OCI-LY1 (cell line): ENCODE data around the gene CD6.

ENCODE experiments used
- CTCF ChIP-seq: fragments of 200-600 bp; sonication (generic), shearing (Covaris generic); IDR thresholded peaks from 2 replicates; pipeline ENCODE4 v1.5.1; 2017; ENCODE audit warnings: mild to moderate bottlenecking, antibody characterized with exemption, low read length, moderate library complexity, mixed read lengths
- EZH2 ChIP-seq: fragments of 200-600 bp; sonication (generic), shearing (Covaris generic); IDR thresholded peaks from 2 replicates; pipeline ENCODE4 v1.8.0; 2017; ENCODE audit warnings: borderline replicate concordance, mixed run types, mild to moderate bottlenecking, antibody characterized with exemption, low read length, moderate library complexity, mixed read lengths

DNA sequence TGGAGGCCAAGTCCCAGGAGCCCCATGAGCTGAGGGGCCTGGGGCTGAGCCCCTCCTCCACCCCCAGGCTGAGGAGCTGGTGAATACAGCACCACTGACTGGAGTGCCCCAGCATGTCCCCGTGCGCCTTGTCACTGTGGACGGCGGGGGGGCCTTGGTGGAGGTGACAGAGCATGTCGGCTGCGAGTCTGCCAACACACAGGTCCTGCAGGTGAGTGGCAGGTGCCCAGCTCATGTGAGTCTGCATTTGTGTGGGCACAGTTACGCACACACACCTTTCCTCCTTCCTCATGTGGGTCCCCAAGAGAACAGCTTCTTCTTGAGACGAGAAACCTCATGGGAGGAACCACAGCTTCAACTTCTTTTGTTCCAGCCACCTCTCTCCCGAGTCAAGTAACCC lies 39.6 kb upstream of the CD6 start:
- TF ChIP-seq CTCF (no peak), EZH2 (no peak)
